Measurements from ENCODE around the gene TRIM26.
"Not testable (repeated sequence)": the region's sequence is repeated elsewhere in the genome, so short reads cannot be mapped to it uniquely, and the experiment has no call there.

DNA sequence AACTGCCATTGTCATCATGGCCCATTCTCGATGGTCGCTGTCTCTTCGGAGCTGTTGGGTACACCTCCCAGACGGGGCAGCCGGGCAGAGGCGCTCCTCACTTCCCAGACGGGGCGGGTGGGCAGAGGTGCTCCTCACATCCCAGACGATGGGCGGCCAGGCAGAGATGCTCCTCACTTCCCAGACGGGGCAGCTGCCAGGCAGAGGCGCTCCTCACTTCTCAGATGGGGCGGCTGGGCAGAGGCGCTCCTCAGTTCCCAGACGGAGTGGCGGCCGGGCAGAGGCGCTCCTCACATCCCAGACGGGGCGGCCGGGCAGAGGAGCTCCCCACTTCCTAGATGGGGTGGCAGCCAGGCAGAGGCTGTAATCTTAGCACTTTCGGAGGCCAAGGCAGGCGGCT is 8.8 kb upstream of the TRIM26 start:
- TF ChIP-seq POLR2A, POLR2AphosphoS5 (IDR thresholded peaks at IDR 0.05): not testable (repeated sequence)
- TF ChIP-seq, protein P1, sequence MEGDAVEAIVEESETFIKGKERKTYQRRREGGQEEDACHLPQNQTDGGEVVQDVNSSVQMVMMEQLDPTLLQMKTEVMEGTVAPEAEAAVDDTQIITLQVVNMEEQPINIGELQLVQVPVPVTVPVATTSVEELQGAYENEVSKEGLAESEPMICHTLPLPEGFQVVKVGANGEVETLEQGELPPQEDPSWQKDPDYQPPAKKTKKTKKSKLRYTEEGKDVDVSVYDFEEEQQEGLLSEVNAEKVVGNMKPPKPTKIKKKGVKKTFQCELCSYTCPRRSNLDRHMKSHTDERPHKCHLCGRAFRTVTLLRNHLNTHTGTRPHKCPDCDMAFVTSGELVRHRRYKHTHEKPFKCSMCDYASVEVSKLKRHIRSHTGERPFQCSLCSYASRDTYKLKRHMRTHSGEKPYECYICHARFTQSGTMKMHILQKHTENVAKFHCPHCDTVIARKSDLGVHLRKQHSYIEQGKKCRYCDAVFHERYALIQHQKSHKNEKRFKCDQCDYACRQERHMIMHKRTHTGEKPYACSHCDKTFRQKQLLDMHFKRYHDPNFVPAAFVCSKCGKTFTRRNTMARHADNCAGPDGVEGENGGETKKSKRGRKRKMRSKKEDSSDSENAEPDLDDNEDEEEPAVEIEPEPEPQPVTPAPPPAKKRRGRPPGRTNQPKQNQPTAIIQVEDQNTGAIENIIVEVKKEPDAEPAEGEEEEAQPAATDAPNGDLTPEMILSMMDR (IDR thresholded peaks at IDR 0.05), result not testable (repeated sequence)
